CD4-positive, alpha-beta T cell treated with Interleukin-1 beta for 1 hour (primary cell): ENCODE measurements around the gene HMX1.

Experiments
- DNase-seq, 2 donors: peaks; one replicate each; pipeline ENCODE4 v3.0.0-alpha.2; 2020 to 2022

The HMX1 gene

DNA sequence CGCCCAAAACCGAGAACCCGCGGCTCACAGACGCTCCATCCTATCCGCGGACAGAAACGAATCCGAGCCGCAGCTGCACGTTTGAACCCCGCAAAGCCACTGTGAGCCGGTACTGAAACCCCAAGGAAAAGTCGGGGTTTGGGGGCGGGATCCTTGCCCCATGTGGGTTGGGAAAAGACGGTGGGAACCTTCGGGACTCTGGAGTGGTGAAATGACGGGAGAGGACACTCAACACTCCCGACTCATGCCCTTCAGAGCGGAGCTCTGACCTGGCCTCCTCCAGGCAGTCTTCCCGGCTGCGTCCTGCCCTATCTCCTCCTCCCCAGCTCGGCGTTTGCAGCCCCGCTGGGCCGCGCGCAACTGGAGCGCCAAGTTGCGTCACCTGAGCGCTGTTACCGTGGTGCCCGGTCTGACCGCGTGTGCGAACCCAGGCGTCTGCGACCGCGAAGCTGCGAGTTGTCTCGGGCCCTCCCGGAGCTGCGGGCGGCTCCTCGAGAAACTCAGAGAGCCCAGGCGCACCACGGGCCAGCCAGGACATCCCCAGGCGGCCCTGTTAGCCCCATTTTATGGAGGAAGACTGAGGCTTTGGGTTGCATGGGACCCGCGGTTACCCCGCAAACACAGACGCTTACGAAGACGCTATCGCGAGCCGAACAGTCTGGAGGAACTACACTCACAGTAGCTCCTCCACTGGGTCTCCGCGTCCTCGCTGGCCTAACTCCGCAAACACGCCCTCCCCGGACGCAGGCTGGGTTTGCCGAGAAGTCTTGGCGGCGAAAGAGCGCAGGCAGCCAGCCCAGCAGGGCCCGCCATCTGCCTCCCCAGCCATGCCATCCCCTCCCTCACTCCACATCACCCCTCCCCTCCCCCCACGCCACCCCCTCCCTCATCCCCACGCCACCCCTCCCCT, 20.3 kb upstream of the HMX1 start:
- DNase-seq = no peak

DNA sequence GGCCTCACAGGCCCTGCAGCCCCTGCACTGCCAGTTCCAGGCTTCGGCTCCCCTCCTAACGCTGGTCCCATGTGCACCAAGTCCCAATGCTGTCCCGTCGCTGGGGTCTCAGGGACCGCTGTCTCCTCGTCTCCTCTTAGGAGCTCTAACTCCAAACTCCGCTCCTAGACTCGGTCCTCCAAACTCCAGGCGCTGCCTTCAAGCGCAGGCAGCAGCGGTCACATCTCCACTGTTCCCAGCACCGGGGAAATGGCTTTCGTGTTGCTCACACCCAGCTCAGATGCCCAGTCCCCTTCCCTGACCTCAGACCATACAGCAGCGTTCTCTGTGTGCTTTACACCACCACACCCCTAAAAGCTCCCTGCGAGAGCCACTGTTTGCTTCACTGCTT, 19.6 kb upstream of the HMX1 start:
- no peak for DNase-seq

DNA sequence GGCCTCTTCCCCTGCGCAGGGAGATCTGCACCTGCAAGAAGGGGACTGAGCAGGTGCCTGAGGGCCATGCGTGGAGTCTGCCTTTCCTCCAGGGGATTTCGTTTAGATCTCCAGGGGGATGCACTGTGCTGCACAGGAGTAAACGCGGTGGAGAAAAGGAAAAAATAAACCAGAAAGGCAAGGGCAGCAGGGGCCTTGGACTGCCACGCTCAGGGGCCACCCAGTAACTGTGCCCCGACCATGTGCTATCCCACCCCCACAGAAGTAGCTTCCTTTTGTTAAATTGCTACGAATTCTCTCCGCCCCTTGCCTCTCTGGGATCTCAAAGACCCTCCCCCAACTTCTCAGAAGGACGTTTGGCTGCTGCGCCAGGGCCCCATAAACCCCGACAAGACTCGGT, 17.2 kb upstream of the HMX1 start:
- no peak for DNase-seq

DNA sequence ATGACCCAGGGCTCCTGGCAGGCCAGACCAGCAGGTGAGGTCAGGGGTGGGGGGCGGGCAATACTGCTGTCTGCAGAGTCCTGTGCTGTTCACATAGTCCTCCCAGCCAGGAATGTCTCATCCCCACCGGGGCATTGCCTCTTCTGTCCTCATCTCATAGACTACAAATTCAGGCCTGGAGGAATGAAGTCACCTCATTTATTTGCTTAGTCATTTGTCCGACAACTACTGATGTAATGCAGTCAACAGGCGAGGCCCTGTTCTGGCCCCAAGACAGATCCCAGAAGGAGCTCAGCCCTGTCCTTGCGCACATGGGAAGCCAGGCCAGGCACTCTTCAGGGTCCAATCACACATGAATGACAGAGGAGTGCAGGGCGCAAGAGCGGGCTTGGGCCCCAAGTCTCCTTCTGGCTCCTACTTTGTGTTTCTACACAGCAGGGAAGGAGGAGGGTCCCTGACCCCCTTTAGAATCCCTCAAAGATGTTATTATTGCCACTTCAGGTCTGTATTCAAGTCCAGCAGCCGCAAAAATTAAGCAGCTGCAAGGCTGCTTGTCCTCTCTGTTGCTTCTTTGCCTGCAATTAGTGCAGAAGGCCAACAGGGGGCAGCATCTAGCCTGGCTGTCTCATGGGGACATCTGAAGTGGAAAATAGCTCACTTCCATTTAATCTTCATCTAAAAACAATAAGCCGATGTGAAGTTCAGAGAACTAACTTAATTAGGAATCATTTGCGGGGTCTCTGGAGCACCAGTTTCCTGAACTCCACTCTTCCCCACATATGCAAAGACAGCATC, 15.2 kb upstream of the HMX1 start:
- no peak for DNase-seq

DNA sequence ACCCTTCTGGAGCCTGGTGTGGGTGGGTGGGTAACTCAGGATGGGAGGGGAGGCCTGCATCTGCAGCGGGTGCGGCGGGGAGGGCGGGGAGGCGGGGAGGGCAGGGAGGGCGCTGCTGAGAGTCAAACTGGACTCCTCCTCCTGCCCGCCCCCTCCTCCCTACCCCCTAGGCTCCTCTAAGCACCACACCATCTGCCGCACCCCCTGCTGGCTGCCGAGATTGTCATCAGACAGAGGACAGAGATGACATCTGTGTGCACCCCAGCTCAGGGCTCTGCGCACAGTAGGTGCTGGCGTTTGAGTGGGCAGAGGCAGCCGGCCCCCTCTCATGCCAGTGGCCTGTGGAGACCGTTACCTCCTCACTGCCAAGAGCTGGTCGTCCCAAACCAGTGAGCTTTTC, 10.6 kb upstream of the HMX1 start:
- no peak for DNase-seq

DNA sequence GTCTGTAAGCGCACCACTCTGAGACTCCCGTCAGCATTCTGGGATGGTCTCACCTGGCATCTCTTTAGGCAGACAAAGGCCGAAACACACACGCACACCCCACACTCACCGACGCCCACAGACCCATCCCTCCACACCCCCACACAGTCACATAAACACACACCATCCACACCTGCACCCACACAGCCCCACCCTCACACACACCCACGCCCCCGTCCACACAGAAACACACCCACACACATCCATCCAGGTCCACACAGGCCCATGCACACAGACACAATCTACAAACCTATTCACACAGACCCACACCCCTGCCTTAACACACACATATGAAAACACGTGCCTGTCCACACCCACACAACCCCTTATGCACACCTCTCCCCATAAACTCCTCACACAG, 9.2 kb upstream of the HMX1 start:
- no peak for DNase-seq

DNA sequence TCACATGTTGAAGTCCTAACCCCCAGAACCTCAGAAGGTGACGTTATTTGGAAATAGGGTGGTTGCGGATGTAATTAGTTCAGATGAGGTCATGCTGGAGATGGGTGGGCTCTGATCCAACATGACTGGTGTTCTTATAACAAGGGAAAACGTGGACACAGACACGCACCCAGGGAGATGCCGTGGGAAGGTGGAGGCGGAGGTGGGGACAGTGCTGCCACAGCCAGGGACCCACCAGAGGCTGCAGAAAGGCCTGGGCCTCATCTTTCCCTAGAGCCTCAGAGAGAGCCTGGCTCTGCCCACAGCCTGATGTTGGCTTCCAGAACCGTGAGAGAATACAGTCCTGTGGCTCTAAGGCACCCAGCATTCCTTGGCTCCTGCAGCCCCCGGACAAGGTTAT, 7.9 kb upstream of the HMX1 start:
- no peak for DNase-seq

DNA sequence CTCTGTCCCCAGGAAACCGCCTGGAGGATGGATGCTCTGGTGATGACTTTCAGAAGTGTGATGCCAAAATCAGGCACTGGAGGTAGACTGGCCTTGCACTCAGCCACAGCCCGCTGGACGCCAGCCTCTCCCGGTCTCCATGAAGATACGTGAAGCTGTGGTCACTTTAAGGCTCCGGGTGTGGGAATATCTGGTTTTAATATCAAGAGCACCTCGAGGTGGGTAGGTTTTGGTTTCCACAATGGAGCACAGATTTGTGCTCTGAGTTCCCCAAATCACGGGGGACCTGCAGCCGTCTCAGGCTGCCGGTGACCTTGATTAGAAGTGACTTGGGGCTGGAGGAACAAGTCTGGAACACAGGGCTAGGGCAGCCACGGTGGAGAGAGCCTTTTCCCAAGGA, 6.8 kb upstream of the HMX1 start:
- no peak for DNase-seq

DNA sequence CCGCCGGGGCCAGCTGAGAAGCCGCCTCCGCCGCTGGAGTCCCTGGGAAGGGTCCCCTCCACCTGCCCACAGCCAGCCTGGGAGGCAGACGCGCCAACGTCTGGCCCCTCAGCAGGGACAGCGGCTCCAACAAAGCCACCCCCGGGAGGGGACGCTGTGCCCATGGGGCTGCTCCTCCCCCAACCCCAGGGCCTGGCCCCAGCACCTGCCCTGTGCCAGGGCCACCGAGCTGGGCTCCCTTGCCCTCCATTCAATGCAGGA, 6.1 kb upstream of the HMX1 start:
- no peak for DNase-seq

DNA sequence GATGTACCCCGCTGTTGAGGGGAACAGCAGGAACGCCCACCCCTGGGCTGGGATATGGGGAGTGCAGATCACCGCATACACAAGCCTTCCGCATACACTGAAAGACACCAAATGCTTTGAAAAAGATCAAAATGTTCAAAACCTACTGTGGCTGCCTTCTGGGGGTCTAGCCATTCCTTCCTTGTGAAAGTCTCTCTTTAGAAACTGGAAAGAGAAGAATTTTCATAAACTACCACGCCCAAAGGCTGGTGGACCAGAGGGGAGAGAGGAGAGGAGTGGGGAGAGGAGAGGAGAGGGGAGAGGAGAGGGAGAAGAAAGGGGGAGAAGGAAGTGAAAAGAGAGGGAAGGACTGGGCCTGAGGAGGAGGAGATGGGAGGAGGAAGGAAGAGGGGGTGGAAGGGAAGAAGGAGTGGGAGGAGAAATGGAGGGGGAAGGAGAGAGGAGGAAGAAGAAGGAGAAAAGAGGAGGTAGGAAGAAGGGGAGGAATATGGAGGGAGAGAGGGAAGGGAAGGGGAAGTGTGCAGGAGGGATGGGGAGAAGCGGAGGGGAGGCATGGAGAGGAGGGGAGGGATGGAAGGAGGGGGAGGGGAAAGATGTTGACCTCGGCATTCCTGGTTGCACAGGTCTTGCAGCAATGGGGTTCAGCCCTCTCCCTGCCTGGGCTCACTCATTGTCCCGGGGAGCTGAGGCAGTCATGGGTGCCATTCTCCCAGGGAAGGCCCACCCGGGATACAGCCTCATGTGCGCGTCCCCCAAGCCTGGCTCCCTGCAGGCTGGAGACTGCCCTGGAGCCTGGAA, 5.5 kb upstream of the HMX1 start:
- no peak for DNase-seq

DNA sequence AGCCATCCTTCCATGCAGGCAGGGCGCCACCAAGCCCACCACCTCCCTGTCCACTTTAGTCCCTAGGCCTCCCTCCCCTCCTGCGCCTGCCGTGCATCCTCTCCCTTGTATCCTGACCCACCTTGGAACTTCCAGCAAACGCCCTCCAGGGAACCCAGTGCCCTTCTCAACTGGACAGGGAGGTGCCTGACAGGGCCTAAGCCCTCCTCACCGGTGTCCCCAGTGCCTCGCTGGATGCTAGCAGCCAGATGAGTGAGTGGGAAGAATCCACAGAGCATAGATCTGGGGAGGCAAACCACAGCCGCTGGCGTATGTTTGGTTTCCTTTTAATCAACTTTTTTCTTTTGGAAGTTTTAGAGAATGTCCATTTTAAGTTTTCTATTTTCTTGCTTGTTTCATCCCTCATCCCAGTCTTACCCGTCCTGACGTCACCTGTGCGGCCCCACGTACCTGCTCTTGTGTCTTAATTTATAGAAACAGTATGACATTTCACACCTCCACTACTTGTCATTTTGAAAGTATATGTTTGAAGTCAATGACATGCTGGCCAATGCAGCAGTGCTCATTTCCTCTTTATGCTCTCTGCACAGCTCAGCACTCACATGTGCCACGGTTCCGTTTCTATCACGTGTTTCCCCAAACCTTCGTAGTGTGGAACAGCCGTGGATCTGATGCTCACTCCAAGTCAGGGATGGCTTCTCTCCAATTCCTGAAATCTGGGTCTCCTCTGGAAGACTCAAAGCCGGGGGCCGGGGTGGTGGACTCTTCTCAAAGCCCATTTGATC, 3.4 kb upstream of the HMX1 start:
- DNase-seq = no peak

DNA sequence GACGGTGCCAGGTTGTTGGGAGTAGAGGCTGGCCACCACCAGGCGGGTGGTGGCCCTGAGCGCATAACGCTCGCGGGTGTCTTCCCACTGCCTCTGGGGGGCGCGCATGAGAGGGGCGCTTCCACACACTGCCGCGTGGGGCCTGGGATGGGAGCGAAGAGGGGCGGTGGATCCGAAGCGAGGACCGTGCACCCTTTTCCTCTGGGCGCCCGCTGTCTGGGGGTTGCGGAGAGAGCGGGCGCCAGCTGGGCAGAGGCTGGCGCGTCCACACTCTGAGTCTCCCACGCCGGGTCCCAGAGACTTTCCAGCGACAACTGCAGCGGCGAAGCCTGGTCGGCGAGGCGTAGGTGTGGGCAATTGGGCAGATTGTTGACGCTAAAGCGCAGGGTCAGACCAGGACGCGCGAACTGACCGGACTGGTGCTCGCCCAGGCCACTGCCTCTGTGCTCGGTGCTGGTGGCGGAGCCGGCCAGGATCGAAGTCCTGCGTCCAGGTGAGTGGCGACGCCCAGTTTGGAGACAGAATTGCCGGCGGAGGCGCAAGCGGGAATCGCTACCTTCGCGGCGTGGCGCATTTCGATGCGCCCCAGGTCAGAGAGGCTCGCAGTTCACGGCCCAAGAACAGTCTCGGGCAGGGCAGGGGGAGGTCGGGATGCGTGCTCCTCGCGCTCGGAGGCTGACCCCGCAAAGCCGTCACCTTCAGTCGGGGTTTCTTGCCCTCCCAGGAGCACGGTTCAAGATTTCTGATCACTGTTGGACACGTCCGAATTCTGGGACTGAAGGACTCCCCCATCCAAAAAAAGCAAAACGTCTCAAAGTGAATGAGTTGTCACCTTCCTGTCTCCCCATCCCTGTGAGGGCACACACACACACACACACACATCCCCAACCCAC, 2.6 kb upstream of the HMX1 start:
- DNase-seq = no peak

DNA sequence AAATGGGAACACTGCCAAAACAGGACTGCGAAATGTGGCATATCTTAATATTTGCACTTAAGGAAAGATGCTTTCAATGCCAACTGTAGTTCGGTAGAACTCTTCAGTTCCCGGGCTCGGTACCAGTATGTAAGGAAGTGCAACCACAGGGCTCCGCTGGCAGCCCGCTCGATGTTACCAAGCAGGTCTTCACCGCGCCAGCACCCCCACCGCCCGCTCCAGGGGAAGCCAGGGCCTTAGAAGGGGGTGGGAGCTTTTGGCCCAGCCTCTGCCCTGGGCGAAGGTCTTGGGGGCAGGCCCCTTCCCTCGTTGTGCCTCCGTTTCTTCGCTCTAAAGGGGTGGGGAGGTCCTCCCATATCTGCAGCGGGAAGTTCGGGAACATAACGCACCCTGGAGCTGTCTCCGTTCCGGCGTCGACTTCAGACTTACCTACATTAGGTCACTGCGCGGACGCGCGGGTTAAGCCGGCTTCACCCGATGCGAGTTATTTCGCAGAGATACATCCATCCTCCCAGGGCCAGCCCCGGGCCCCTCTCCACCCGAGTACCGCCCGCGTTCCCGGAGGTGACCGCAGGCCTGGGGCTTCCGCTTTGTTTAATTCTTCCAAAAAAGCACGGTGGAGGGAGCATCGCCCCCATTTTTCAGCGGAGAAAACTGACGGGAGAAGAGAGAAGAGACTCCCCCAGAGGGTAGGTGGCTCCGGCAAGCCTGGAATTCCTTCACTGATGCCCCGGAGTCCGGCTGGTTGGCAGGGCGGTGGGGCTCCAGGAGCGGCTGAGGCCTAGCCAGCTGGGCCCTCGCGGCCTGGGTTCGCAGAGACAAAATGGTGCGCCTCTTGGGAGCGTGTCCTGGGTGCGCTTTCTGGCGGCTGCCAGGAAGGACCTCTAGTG, 1.0 kb upstream of the HMX1 start:
- DNase-seq = no peak

DNA sequence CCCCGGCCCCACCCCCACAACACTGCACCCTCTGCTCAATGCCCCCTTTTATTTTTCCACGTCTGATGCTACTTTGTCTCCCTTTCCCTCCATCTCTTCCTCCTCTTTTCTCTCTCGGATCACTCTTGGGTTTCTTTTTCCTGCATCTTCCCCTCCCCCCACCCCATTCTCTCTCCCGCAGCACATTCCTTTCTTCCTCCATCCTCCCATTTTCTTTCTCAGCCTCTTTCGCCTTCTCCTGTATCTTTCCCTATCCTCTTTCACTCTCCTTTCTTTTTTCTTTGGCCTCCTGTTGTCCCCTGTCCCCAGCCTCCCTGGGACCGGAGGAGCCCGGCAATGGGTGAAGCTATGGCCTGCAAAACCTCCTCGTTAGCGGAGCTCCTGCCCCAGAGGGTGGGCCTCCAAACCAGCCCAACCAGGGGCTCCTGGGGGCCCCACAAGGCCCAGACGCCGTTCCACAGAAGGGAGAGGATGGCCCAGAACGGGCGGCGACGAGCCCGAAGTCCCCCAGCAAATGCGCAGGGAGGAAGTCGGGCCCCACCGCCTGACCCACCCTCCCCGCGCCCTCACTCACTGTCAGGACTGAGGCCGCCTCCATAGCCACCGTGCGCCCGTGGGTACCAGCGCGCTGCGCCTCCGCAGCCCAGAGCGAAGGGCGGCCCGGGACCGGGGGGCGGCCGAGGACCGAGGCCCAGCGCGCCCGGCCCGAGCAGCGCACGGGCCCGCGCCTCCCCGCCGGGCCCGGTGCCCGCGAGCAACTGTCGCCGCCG, 807 bp downstream of the HMX1 start:
- no peak for DNase-seq

DNA sequence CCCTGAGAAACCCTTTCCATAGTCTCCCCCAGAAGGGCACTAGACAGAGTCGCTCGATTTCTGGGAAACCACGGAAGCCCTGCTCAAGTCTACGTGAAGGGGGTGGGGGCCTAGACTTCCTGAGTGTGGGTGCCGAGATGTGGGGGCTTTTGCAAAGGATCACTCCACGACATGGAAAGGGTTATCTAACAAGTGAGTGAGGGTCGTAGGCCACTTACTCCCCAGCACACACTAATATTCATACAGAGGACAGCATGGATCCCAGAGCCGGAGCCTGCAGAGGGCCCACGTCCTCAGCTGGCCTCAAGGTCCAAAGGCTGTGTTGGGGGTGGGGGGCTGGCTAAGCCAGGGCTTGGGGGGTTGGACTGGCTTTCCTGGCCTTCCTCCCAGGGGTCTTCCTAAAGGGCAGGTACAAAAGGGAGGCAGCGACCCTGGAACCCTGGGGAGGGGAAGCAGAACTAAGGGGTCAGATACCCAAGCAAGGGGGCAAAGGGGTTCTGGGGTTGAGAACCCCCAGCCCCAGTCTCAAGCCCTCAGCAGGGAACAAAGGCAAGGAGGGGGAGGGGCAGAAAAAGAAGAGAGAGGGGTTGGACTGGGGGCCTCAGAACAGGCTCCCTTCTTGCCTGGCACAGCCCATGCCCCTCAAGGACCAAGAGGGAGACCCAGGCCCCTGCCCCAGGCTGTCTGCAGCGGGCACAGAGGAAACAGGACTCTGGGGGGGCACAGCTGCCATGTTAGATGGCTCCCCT, 1.6 kb downstream of the HMX1 start:
- DNase-seq = no peak

DNA sequence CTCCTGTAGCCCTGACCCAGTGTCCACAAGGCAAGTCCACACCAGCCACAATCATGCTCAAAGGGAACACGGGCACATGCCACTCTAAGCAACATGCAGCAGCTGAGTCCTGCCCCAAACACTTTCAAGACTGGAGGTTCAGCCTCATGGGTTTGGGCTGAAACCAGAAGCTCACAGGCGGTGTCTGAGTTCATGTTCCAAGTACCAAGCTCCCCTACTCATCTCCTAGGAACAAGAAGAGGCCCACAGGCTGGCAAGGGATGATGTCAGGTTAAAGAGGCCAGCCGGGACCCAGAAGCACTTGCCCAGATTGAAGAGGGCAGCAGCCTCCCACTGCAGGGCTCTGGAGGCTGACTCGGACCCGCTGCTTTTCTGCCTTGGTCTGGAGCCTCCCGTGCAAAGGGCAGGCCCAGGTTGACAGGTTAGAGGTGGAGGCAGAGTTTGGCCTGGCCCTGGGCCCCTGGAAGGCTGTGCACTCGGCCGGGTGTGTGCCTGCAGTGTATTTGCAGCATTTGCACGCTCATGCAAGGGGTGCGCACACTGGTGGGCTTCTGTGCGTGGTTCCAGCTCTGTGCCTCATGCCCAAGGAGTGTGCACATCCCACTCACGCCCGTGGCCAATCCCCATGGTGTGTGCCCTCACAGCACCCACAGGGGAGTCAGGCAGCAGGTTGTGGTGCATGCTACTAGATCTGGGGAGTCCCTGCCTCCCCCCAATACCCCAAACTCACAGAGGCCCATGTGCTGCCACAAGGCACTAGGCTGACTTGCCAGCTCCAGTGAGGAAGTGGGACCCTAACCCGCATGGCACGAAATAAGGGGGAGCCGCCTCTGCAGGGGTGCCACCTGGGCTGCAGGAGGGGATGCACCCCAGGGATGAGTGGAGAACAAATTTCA, 2.4 kb downstream of the HMX1 start:
- no peak for DNase-seq

DNA sequence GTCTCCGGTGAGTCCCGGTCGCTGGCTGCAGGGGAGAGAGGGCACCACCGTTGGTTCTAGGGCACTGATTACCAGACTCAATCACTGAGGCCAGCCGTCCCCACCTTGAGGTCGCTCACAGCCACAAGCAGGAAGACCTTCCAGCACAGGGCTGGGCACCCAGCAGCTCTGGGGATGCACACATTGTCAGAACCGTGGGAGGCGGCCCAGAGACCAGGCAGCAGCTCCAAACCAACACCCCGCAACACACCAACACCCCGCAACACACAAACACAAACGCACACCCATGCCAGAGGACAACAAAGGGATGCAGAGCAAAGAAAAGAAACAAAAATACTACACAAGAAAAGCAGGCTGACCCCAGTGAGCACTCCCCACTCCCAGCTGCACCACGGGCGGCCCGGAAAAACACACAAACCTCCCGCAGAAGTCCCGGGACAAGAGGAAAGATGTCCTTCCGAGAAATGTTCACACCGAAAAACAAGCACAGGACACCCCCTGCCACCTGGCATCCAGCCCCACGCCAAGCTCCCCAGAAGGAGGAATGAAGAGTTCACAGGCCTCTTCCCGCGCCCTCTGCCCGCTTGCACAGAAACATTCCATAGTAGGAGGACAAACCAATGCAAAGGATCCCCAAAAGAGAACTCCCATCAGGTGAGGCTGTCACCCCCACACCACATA, 3.2 kb downstream of the HMX1 start:
- no peak for DNase-seq
